Measurements from ENCODE around the gene MAP1A.

Gene MAP1A

GRCh38 chr15:43498990-43499389 is 18.4 kb upstream of the MAP1A start:
- FAIRE-seq (no peak), DNase-seq (ENCODE audit: insufficient read length, low spot score) (no peak)
- no peak for TF ChIP-seq POLR2A (IDR thresholded peaks at IDR 0.05; ENCODE audit: low read depth, low read length)

- no peak for FAIRE-seq
- DNase-seq (ENCODE audit: insufficient read length, low spot score) = no peak
- no peak for TF ChIP-seq POLR2A (IDR thresholded peaks at IDR 0.05; ENCODE audit: low read depth, low read length)
These were observed 17.8 kb upstream of the MAP1A start for GRCh38 chr15:43499635-43500034.

- DNase-seq (ENCODE audit: insufficient read length, low spot score) (no peak), FAIRE-seq (no peak)
- no peak for TF ChIP-seq POLR2A (IDR thresholded peaks at IDR 0.05; ENCODE audit: low read depth, low read length)
These were observed 11.7 kb upstream of the MAP1A start for GRCh38 chr15:43505738-43506137.

GRCh38 chr15:43508421-43508820 is 9.0 kb upstream of the MAP1A start:
- no peak for FAIRE-seq
- no peak for TF ChIP-seq POLR2A (IDR thresholded peaks at IDR 0.05; ENCODE audit: low read depth, low read length)

GRCh38 chr15:43508991-43509659 is 8.3 kb upstream of the MAP1A start:
- no peak for TF ChIP-seq POLR2A (IDR thresholded peaks at IDR 0.05; ENCODE audit: low read depth, low read length)
- no peak for FAIRE-seq
- no peak for DNase-seq (ENCODE audit: insufficient read length, low spot score)

More at GRCh38 chr15:43508421-43508820, 9.0 kb upstream of the MAP1A start:
- no peak for DNase-seq (ENCODE audit: insufficient read length, low spot score)

- FAIRE-seq (no peak), DNase-seq (ENCODE audit: insufficient read length, low spot score) (no peak)
- no peak for TF ChIP-seq POLR2A (IDR thresholded peaks at IDR 0.05; ENCODE audit: low read depth, low read length)
These were observed 7.7 kb upstream of the MAP1A start for GRCh38 chr15:43509660-43510199.

- TF ChIP-seq POLR2A (IDR thresholded peaks at IDR 0.05; ENCODE audit: low read depth, low read length) = peak; percentile 25; the same call in 1 of the 2 replicates
- peak; percentile 91 for DNase-seq (ENCODE audit: insufficient read length, low spot score)
- peak; percentile 78 for FAIRE-seq
These were observed 7.0 kb upstream of the MAP1A start for GRCh38 chr15:43510200-43511011.

GRCh38 chr15:43511012-43511885 is 6.2 kb upstream of the MAP1A start:
- no peak for TF ChIP-seq POLR2A (IDR thresholded peaks at IDR 0.05; ENCODE audit: low read depth, low read length)
- DNase-seq (ENCODE audit: insufficient read length, low spot score) = no peak
- FAIRE-seq = no peak

- FAIRE-seq (no peak), DNase-seq (ENCODE audit: insufficient read length, low spot score) (no peak)
- TF ChIP-seq POLR2A (IDR thresholded peaks at IDR 0.05; ENCODE audit: low read depth, low read length) = no peak
These were observed 3.9 kb upstream of the MAP1A start for GRCh38 chr15:43513550-43513949.

GRCh38 chr15:43514241-43515057 is 3.0 kb upstream of the MAP1A start:
- TF ChIP-seq POLR2A (IDR thresholded peaks at IDR 0.05; ENCODE audit: low read depth, low read length) = no peak
- FAIRE-seq (no peak), DNase-seq (ENCODE audit: insufficient read length, low spot score) (no peak)

- FAIRE-seq = no peak
- TF ChIP-seq POLR2A (IDR thresholded peaks at IDR 0.05; ENCODE audit: low read depth, low read length) = no peak
- no peak for DNase-seq (ENCODE audit: insufficient read length, low spot score)
These were observed 1.7 kb upstream of the MAP1A start for GRCh38 chr15:43515741-43516140.

- DNase-seq (ENCODE audit: insufficient read length, low spot score) (no peak), FAIRE-seq (no peak)
- no peak for TF ChIP-seq POLR2A (IDR thresholded peaks at IDR 0.05; ENCODE audit: low read depth, low read length)
These were observed 1.2 kb upstream of the MAP1A start for GRCh38 chr15:43516185-43516584.

GRCh38 chr15:43516801-43517353 is 531 bp upstream of the MAP1A start:
- FAIRE-seq (no peak), DNase-seq (ENCODE audit: insufficient read length, low spot score) (no peak)
- TF ChIP-seq POLR2A (IDR thresholded peaks at IDR 0.05; ENCODE audit: low read depth, low read length) = no peak

Measured in H54 (cell line).